Measurements from ENCODE around the gene ENAM.
"Not testable (repeated sequence)": the region's sequence is repeated elsewhere in the genome, so short reads cannot be mapped to it uniquely, and the experiment has no call there.

Gene ENAM

DNA sequence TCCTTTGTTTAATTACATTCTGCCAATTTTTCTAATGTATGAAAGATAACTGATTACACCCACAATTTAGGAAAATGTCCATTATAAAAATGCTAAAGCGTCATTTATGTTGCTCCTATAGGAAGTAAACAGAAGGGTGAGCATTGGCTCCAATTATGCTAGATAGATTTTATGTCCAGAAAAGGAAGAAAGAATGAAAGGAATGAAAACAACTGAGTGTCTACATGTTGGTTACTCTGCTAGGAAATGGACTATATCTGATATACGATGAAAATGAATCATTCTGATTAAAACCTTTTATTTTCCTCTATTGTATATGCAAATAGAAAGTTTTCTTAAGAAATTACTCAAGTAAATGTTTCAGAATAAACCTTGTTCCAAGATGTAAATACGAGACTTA, 1.6 kb downstream of the ENAM start:
- DNase-seq = no peak

DNA sequence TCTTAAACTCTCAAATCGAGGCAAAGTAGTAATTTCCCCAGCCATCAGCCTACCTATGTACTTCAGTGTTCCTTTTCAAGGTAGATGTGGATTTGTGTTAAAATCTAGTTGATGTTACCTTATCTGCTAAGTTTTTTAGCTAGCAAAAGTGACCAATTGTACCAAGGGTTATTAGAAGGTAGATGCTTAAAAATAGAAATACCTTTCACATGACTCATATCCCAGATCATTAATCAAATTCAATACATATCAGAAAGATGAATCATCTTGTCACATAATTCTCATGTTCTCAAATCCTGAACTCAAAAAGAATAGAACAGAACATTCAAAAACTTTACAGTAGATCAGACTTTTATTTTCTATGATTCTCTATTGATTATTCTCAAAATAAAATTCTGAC, 3.5 kb downstream of the ENAM start:
- no peak for DNase-seq

DNA sequence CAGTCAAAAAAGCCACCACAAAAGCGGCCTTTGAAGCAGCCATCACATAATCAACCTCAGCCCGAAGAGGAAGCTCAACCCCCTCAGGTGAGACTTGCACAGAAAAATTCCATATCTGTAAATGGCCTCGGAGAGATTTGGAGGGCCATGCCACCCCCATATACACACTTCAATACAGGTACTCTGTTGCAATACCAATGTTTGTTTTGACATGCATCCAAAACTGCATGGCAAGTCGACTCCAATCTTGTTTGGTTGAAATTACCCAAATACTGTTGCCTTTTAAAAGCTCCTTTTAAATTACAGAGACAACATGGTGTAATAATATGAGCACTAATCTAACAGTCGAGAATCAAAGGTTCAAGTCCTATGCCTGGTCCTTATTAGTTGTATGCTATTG, 5.9 kb downstream of the ENAM start:
- no peak for DNase-seq

DNA sequence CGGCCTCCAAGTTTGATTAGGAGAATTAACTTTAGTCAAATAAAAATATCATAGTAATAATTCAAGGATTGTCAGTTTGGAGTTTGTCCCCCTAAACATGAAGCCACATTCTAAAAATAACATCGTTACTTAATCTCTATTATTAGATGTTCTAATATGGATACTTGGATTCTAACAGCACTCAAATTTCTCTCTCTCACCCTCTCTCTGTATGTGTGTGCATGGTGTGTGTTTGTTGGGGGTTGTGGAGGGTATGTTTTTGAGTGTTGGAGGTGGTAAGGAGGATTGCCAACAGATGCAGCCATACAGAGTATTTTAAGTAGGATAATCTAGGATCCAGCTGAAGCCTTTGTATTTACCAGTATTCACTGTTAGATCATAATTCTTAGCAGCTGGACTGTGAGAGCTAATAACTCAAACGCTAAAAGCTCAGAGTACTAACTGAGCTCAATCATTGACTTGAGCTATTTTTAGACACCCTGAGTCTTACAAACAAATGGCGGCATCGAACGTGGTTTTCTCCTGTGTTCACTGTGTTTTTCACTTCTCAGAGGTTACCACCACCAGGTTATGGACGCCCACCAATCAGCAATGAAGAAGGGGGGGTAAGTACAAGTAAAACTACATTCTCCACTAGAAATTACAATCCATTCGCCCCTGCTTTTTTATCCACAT, 8.8 kb downstream of the ENAM start:
- no peak for DNase-seq

DNA sequence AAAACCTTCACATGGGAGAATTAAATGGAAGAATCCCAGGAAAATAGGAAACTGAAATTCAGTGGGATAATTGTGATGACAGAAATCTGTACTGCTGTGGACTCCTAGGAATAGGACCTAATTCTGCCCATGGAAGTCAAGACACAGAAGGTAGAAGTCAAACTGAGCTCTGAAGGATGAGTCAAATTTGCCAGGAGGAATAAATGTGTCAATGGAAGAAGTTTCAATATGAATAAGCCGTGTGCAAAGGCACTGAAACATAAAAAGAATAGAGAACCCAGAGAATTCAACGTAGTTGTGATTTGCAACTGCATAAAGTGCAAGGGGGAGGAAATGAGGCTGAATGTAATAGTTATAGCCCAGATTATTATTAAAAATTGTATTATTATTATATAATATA, 11.6 kb downstream of the ENAM start:
- no peak for DNase-seq

DNA sequence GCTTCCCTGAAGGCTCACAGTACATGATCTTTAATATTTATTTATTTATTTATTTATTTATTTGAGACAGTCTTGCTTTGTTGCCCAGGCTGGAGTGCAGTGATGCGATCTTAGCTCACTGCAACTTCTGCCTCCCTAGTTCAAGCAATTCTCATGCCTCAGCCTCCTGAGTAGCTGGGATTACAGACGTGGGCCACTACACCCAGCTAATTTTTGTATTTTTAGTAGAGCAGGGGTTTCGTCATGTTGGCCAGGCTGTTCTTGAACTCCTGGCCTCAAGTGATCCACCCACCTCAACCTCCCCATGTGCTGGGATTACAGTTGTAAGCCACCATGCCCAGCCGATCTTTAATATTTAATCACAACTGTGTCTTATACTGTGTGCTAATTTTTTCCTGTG, 22.2 kb downstream of the ENAM start:
- not testable (repeated sequence) for DNase-seq

DNA sequence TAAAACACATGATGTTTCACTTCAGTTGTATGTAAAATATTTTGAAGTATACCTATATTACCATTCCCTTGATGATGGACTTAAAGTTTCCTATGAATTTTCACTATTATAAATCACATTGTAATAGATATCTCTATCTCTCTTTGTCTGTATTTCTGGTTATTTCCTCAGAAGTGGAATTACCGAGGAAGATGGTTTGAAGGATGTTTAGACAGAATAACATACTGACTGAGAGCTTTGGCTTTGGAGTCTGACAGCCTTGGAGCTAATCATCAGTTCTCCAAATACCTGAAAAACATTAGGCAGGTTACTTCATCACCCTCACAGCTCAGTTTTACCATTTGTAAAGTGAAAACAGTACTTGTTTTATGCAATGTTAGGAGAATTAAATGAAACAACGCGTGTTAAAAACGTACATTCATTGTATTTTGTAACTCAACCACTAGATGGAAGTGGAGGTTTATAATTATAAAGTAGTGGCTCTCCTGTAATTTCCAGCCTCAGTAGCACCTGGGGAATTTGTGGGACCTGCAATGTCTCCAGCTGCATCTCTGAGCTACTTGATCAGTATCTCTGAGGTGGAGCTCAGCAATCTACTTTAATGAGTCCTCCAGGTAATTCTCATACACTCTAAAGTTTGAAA, 23.4 kb downstream of the ENAM start:
- DNase-seq = no peak

DNA sequence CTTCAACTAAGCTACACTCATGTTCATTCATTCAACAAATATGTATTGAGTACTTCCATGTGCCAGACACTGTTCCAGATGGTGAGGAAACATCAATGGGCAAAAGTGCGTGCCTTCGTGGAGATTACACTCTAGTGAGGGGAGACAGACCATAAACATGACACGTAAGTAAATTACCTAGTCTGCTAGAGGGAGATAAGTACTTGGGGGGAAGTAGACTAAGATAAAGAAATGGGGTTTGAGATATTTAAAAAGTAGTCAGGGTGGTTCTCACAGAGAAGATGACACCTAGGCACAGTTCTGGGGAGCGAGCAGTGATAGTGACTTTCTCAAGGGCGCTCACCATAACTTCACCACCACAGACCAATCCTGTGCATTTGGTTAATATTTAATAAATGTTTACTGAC, 26.1 kb downstream of the ENAM start:
- no peak for DNase-seq

DNA sequence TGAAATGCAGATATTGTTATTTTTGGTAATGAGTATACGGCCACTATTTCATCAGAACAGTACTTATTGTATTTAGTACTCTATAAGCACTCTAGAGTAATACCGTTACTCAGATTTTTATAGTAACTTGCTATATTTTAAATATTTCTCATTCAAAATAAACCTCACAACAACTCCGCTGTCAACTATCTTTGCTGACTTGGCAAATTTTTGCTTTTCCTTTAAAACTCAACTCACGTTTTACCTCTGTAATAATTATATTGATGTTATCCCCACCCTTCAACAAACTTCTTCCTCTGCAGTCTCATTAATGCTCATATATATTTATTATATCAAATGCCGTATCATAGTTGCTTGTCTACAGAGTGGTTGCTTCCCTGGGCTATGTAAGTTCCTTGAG, 28.8 kb downstream of the ENAM start:
- no peak for DNase-seq

DNA sequence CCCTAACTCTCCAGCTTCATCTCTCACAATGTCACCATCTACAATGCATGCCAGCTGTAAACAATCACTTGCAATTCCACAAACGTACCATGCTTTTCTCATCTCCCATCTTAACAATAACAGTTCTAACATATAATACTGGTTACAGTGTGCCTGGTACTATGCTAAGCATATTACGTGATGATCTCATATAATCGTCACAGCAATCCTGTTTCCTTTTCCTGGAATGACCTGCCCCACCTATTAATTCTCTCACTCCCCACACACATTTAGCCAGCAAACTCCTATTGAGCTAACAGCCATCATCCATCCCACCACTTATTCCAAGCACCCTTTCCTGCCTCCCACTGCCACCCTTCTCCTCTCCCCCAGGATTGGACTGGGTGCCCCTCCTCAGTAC, 29.9 kb downstream of the ENAM start:
- DNase-seq = no peak

DNA sequence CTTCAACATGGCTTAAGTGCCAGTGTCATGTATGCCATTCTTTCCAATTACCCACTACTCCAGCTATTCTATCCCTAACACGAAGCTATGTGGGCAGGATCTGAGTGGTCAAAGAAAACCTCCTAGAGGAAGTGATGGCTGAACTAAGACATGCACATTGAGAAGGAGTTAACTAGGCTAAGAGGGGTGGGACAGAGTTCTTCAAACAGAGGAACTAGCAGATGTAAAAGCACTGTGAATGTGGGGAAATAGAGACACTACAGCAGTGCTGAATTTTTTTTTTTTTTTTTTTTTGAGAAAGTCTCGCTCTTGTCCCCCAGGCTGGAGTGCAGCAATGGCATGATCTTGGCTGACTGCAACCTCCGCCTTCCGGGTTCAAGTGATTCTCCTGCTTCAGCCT, 31.6 kb downstream of the ENAM start:
- DNase-seq = no peak

DNA sequence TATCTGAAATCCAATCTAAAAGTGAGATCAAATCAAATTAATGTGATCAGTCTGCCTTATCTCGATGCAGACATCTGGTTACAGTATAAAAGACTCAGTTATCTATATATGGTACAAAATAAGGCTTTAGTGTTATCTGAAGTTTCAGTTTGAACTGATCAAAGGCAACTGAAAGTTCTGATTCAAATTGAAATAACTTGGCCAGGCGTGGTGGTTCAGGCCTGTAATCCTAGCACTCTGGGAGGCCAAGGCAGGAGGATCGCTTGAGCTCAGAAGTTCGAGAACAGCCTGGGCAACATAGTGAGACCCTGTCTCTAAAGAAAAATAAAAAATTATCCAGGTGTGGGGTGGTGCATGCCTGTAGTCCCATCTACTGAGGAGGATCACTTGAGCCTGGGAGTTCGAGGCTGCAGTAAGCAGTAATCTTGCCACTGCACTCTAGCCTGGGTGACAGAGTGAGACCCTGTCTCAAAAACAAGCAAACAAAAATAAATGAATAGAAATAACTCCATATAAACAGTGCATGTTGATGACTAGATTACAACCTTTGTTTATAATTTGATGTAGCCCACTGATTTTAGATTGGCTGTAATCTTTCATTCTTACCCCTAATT, 32.9 kb downstream of the ENAM start:
- DNase-seq = not testable (repeated sequence)

DNA sequence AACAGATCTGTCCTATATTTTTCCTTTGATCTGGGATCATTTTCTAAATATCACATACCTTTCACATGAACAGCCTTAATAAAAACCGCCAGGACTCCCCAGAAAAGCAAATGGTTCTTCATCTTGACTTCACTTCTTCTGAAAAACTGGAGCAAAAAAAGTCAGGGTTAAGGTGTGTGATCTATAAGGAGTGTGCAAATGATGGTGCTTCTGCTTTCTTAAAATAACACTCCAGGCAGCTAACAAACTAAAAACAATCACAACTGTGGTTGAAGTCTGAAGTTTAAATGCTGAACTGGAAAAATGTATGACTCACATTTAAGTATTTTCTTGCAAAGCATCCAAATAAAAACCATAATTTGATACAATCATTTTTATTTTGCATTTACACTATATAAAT, 37.8 kb downstream of the ENAM start, which contains the start of gene JCHAIN:
Gene JCHAIN (minus strand): TSS at position 140 of the 400 bp plus-strand sequence. CDS start 18 bp downstream, at position 122.
- no peak for DNase-seq

DNA sequence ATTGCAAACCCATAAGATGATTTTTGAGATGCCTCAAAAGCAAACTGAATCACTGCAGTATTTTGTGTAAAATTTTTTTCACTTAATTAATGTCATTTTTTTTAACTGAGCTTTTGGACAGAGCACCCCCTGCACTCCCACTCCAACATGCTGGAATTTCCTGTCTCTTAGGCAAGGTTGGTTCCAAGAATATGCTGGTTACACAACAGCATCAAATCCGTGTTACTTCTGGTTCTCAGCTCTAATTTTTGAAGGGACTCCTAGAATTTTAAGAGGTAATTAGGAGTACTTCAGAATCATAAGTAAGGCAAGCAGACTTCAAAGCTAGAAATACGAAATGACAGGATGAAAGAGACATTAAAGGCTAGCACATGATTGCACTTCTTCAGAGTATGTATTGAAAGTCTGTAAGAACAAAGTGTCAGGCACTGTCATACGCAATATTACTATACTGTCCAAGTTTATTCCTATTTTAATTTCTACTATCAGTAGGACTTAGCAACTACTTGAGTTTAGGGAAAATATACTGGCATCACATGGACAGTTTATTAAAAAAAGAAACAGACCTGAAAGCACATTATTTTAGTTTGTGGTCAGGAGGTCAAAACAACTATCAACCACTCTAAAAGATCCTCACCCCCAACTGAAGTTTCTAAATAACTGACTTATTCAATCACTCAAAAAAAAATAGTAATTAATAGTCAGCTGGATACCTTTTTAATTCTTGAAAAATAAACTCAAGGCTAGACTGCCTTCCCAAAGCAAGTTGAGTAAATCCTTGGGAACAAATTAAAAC, 39.4 kb downstream of the ENAM start:
- DNase-seq = no peak

DNA sequence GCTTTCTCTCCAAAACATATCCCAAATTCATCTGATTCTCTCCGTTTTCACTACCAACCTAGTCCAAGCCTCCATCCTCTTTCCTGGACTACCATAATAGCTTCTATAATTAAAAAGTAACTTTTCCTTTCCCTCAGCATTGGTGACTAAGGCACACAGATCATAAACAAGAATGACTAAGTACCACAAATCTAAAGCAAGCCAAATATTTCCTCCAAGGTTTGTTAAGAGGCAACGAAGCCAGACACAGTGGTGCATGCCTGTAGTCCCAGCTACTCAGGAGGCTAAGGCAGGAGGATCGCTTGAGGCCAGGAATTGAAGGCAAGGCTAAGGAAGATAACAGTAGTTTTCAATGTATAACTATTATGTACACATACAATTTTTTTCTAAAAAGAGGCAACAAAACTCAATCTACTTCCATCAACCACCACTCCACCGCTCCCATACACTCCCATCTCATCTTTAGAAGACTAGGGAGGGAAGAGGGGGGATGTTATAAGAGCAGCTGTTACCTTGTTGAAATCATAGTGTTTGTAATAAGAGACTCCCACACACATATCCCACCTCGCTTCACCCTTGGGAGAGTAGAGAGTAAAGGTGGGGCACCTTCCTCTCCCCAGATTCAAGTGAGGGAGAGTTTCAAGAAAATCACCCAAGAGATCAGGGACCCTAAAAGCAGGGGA, 41.9 kb downstream of the ENAM start:
- no peak for DNase-seq

DNA sequence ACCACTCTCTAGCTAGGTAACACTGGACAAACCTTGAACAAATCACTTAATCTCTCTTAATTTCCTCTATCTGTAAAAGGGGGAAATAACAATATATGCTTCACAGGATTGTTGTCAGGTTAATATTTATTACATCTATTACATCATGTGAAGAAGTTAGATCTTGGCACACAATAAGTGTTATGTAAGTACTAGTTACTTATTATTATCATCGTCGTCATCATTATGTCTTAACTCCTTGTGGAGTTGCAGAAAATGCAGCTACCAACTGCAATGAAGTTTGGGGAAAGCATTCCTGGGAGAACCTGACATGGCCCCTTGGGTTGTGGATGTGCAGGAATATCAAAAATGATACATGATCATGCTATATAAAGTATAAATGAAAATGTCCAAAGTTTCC, 42.5 kb downstream of the ENAM start:
- DNase-seq = no peak

DNA sequence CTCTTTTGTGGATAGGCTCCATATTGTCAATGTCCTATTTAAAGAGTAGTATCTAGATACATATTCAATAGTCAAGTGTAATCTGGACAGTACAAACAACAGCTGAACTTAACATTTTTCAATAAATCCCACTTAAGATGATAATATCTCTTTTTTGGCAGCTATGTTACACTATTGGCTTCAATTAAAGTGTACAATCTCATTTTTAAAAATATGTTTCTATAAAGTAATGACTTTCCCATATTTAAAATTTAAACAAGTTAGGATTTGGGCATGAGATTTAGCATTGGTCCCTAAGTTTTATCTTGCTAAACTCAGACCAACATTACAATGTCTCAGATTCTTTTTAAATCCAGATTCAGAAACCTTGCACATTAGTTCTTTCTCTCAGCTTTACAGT, 45.6 kb downstream of the ENAM start:
- DNase-seq = no peak

DNA sequence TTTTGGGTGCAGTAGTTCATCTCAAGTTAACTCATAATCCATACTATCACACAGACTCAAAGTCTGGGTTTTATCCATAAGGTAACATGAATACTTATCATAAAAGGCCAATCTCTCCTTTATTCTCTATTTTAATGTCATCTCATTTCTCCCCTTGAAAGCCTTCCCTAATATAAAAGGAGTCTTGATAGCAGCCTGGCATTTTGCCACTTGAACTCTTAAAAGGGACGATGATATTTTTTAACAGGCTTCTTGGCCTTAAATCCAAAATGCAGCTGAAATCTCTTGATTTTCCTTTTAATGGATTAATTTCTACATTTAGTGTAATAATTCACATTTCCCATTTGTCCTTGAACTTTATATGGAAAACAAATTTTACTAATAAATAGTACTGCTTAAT, 46.2 kb downstream of the ENAM start:
- DNase-seq = no peak

DNA sequence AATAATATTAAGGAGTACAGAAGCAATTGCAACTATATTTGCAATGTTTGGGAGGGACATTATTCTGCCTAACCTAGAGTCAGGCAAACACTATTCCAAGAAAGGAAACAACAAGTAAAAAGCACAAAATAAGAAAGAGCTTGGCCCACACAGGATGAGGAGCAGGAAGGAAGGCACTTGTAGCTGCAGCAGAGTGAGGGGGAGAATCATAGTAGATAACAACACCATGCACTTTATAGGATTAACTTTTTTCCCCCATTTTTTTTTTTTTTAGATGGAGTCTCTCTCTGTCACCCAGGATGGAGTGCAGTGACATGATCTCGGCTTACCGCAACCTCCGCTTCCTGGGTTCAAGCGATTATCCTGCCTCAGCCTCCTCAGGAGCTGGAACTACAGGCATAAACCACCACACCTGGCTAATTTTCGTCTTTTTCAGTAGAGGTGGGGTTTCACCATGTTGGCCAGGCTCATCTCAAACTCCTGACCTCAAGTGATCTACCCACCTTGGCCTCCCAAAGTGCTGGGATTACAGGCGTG, 48.1 kb downstream of the ENAM start:
- DNase-seq = no peak

DNA sequence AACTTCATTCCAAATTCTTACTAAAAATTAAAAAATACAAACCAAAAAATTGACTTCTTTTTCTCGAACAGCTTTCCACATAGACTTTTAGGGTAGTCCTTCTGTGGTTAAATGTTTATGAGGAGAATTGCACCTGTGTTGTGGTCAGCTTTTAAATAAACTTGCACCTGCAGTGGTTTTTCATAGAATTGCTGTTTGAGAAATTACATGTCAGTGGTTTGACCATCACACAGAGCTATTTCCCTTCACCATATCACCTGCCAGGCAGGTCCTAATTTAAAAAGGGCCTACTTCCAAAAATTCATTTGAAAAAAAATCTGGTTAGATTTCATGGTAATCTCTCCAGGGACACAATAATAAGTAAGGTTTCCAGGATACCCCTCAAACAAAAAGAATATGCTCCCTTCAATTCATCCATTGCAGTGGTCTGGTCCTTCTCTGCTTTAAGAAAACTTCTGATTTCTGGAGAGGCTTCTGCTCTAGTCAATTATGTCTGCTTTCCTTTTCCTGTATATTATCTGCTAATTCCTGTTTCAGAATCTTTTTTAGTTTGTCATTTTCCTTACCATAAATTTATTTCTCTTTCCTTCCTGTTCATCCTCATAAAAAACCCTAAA, 49.9 kb downstream of the ENAM start:
- no peak for DNase-seq

DNA sequence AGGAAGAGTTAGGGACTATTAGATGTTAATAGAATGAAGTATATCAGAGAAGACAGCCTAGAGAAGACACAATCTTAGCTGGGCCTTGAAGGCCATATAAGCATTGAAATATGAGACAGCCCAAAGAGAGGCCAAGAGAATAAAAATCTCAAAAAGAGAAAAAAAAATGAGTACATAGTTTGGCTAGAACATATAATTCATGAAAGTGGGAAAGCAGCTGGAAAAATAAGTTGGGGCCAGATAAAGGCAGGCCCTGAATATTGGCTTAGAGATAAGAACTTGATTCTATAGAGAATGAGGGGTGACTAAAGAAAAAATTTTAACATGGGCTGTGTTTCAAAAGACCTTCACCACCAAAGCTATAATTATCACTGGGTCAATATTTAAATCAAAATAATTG, 52.4 kb downstream of the ENAM start:
- DNase-seq = no peak

DNA sequence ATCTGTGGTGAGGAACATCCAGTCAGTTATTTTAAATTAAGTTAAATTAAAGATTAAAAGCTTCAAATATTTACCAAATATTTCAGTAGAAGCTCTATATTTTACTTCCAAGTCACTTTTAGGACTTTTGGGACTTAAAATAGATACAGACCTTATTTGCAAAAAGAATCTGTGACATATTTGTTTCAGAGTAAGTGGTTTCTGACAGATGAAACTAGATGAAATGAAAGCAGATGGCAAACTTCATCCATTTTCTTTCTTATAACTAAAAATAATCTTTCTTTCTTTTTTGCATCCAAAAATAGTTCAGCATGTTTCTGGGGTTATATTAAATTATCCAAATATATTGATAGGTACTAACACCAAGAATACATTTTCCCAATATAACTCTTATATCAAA, 53.2 kb downstream of the ENAM start:
- DNase-seq = no peak

Measured in activated naive CD4-positive, alpha-beta T cell (primary cell).